Colonic mucosa (tissue), 4 donors: ENCODE results near the gene MAPK4. TPM values are rescaled to one million over a fixed set of nuclear protein-coding genes. Genes with fewer than 3 reads are reported as not detected.

ENCODE experiments used
- DNase-seq: peaks from one replicate; pipeline ENCODE4 v3.0.0-alpha.2; 2020
- H3K27ac ChIP-seq: fragments of 200-600 bp; one replicate; pipeline ENCODE4 v1.8.0; 2021
- H3K27me3 ChIP-seq: fragments of 200-600 bp; one replicate; pipeline ENCODE4 v1.8.0; 2021
- H3K36me3 ChIP-seq: fragments of 200-600 bp; one replicate; pipeline ENCODE4 v1.8.0; 2021
- H3K4me1 ChIP-seq: fragments of 200-600 bp; one replicate; pipeline ENCODE4 v1.8.0; 2021; ENCODE audit warnings: mild to moderate bottlenecking
- H3K4me3 ChIP-seq: fragments of 200-600 bp; one replicate; pipeline ENCODE4 v1.8.0; 2021
- H3K9ac ChIP-seq, 2 donors: one replicate each; pipeline ENCODE4 v1.7.0; 2013; ENCODE audit warnings: control low read depth in 2 of 2, low read depth in 2 of 2, low read length in 2 of 2
- H3K9me3 ChIP-seq: fragments of 200-600 bp; one replicate; pipeline ENCODE4 v1.8.0; 2021
- intact Hi-C: fragments of 100-400 bp; cut with DNase I; formaldehyde crosslinking; loops from one replicate; pipeline ENCODE4 v1.14.1; 2022
- total RNA-seq, 2 donors: library from RNA; stranded (reverse); fragmentation: NEBNext Ultra II Directional in 1 of 2; extraction: Animal tissue kit (Norgen Biotek cat#: 25700) in 1 of 2; gene quantifications; one replicate each; pipeline ENCODE4 v1.2.1, GENCODE V29; 2021
- TF ChIP-seq, protein P1 (sequence below): fragments of 200-600 bp; IDR thresholded peaks from one replicate; pipeline ENCODE4 v1.8.0; 2022; ENCODE audit warnings: antibody characterized with exemption, mild to moderate bottlenecking
- donor health status: healthy.
- donor health status: DM: no; HTN: no; CAD: no.
- donor health status: DM: no; HTN: no; CAD: no.

MAPK4 gene
- total RNA-seq, 2 donors from 2014 or later, result 0.27 to 1.8 TPM

DNA sequence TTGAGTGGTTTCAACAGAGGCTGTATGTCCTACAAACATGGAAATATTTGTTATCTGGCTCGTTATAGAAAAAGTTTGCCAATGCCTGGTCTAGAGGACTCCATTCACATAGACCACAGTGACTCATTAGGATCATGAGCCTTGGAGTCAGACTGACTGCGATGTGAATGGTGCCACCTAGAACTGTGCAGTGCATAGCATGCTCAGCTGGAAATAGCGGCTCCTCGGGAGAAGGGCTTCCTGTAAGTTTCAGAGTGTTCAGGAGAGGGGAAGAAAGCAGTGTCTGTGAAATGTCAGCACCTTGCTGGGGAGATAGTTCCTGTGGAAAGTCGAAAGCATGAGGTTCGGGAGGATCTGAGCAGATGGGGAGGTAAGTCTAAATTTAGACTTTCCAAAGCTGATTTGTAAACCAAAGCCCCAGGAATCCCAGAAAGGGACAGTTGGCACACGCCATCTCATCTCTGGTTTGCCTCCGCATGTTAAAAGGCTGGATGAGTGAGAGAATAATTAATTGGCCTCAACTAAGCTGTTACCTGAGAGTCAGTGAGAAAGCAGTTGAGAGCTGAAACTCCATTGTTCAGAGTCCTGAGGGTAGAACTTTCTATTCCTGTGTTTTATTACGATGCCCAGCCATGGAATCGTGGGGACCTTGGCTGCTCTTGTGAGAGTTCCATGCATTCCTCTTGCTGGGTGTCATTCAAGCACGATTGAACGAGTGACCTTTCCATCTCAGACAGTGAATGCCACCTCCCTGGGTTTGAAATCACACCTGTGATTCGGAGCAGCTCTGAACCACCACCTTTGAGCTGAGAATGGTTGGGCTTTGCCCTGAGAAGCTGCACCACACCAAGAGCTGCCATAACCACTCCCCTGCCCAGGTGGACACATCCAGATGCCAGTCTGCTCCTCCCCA lies 99.5 kb downstream of the MAPK4 start:
- no peak overlapping the region for H3K9ac ChIP-seq
- intact Hi-C loops, result loop anchor here (10.0 kb wide), 1 partner anchor 125 kb away; no protein-coding TSS in a partner anchor
- H3K36me3 ChIP-seq, result no peaks in the 10 kb centered on the region
- no peaks in the 10 kb centered on the region for H3K27me3 ChIP-seq
- H3K27ac ChIP-seq, result no peak overlapping the region
- H3K9me3 ChIP-seq, result no peaks in the 10 kb centered on the region
- no peak for DNase-seq
- H3K4me3 ChIP-seq, result no peak overlapping the region
- TF ChIP-seq, protein P1, sequence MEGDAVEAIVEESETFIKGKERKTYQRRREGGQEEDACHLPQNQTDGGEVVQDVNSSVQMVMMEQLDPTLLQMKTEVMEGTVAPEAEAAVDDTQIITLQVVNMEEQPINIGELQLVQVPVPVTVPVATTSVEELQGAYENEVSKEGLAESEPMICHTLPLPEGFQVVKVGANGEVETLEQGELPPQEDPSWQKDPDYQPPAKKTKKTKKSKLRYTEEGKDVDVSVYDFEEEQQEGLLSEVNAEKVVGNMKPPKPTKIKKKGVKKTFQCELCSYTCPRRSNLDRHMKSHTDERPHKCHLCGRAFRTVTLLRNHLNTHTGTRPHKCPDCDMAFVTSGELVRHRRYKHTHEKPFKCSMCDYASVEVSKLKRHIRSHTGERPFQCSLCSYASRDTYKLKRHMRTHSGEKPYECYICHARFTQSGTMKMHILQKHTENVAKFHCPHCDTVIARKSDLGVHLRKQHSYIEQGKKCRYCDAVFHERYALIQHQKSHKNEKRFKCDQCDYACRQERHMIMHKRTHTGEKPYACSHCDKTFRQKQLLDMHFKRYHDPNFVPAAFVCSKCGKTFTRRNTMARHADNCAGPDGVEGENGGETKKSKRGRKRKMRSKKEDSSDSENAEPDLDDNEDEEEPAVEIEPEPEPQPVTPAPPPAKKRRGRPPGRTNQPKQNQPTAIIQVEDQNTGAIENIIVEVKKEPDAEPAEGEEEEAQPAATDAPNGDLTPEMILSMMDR, result no peak
- H3K4me1 ChIP-seq, result no peaks in the 10 kb centered on the region

DNA sequence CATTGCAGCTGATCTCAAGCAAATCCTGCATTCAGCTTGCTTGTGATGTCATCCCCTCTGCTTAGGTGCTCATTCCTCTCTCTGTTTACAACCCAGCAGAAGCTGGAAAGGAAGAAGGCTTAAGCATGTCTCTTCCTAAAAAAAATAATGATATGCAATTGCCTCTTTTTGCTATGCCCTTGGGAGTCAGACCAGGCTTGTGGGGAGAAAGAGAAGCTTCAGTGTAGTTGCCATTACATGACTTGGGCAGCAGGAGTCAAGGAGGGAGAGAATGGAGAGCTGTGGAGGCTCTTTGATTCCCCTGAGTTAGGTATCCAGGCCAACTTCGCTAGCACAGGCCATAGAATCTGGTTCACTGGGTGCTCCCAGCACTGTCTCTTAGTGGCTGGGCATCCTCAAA lies 101.1 kb downstream of the MAPK4 start:
- intact Hi-C loops, result loop anchor here (10.0 kb wide), 1 partner anchor 124 kb away; no protein-coding TSS in a partner anchor
- H3K27ac ChIP-seq, result no peak overlapping the region

DNA sequence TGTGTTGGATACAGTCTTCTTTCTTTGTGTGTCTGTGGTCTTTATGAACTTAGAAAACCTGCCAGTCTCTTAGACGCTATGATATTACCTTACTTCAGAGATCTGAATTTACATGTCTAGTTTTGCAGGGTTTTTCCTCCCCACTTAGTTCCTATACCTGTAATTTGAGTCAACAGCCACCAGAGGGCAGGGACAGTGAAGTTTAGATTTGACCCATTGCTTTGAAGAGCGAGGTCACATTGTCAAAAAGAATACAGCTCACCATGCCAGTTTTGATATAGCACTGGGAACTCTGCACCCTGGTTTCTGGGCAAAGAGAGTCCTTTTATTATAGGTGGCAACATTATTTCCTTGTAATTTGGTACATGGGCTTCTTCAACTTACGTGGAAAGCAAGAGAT lies 102.3 kb downstream of the MAPK4 start:
- no peaks in the 10 kb centered on the region for H3K4me1 ChIP-seq
- no peak overlapping the region for H3K27ac ChIP-seq
- no peak overlapping the region for H3K9ac ChIP-seq
- TF ChIP-seq, protein P1, result peak; percentile 18
- no peak overlapping the region for H3K4me3 ChIP-seq
- no peaks in the 10 kb centered on the region for H3K36me3 ChIP-seq
- H3K27me3 ChIP-seq, result no peaks in the 10 kb centered on the region
- no peaks in the 10 kb centered on the region for H3K9me3 ChIP-seq
- DNase-seq, result peak; percentile 24
- intact Hi-C loops, result loop anchor here (10.0 kb wide), 1 partner anchor 123 kb away; no protein-coding TSS in a partner anchor

More for the DNA sequence above, 101.1 kb downstream of the MAPK4 start:
- Histone ChIP-seq H3K4me1 (no peaks in the 10 kb centered on the region), H3K4me3 (no peak overlapping the region), H3K9ac (no peak overlapping the region), H3K9me3 (no peaks in the 10 kb centered on the region), H3K36me3 (no peaks in the 10 kb centered on the region), H3K27me3 (no peaks in the 10 kb centered on the region)
- TF ChIP-seq, protein P1, result no peak
- DNase-seq, result no peak

DNA sequence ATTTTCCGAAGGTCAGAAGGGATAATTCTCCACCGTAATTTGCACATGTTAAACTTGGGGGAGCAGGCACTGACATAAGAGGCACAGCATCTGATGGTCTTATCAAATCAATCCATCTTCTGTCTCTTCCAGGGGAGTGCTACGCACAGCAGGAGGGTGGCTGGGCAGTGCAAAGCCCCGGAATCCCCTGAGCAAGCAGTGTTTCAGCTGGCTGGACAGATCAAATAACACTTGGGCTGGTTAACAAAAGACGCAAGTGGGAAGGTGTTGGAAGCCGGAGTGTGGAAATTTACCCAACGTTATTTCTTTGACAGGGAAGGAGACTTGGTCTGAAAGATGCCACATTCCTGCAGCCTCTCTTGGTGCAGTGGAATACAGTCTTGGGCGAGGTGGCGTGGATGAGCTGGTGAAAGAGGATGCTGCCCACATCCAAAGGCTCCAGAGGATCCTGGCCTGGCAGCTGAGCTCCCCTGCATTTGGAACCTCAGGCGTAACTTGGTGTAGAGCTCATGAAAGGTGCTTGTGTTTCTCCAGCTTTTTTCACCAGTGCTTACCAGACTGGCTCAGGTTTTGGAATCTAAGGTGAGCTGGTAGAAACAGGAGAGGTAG lies 103.0 kb downstream of the MAPK4 start:
- no peaks in the 10 kb centered on the region for H3K9me3 ChIP-seq
- no peak overlapping the region for H3K9ac ChIP-seq
- no peaks in the 10 kb centered on the region for H3K27me3 ChIP-seq
- H3K4me1 ChIP-seq, result no peaks in the 10 kb centered on the region
- no peaks in the 10 kb centered on the region for H3K36me3 ChIP-seq
- no peak overlapping the region for H3K4me3 ChIP-seq
- H3K27ac ChIP-seq, result no peak overlapping the region
- TF ChIP-seq, protein P1, result no peak
- no peak for DNase-seq
- intact Hi-C loops, result loop anchor here (10.0 kb wide), 1 partner anchor 122 kb away; no protein-coding TSS in a partner anchor

DNA sequence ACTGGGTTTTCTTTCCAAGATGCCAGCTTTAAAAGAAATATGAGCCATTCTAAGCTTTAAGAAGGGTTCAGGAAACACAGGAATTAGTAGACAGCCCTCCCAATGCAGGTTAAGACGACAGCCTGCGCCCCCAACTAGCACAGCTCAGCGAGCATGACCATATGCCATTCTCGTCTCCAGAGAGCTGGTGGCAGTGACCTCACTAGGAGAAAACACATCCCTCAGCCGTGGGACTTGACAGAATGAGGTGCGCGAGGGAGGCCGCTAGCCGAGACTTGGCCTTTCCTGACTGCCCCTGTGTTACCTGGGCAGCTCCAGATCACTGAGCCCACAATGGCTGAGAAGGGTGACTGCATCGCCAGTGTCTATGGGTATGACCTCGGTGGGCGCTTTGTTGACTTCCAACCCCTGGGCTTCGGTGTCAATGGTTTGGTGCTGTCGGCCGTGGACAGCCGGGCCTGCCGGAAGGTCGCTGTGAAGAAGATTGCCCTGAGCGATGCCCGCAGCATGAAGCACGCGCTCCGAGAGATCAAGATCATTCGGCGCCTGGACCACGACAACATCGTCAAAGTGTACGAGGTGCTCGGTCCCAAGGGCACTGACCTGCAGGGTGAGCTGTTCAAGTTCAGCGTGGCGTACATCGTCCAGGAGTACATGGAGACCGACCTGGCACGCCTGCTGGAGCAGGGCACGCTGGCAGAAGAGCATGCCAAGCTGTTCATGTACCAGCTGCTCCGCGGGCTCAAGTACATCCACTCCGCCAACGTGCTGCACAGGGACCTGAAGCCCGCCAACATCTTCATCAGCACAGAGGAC lies 103.9 kb downstream of the MAPK4 start:
- H3K9me3 ChIP-seq, result no peaks in the 10 kb centered on the region
- TF ChIP-seq, protein P1, result no peak
- intact Hi-C loops, result loop anchor here (10.0 kb wide), 1 partner anchor 121 kb away; no protein-coding TSS in a partner anchor
- H3K4me1 ChIP-seq, result no peaks in the 10 kb centered on the region
- H3K27me3 ChIP-seq, result no peaks in the 10 kb centered on the region
- no peak overlapping the region for H3K4me3 ChIP-seq
- H3K9ac ChIP-seq, result no peak overlapping the region
- H3K36me3 ChIP-seq, result no peaks in the 10 kb centered on the region
- no peak for DNase-seq
- no peak overlapping the region for H3K27ac ChIP-seq
